ENCODE measurements around the gene MOB3A. TPM values are rescaled to one million over a fixed set of nuclear protein-coding genes. Genes with fewer than 3 reads are reported as not detected.
"Not testable (repeated sequence)": the region's sequence is repeated elsewhere in the genome, so short reads cannot be mapped to it uniquely, and the experiment has no call there.

MOB3A gene
- total RNA-seq, 1 donor from 2014 or later: 15.8 TPM

GRCh38 chr19:2132191-2132590, 36.1 kb upstream of the MOB3A start:
- FAIRE-seq (no peak), DNase-seq (ENCODE audit: low read depth) (no peak)
- no peak for TF ChIP-seq CTCF (IDR thresholded peaks at IDR 0.05; ENCODE audit: insufficient read depth, low read length, severe bottlenecking)
- Histone ChIP-seq H3K27me3 (ENCODE audit: control insufficient read depth, insufficient read depth, low read length) (no peaks in the 10 kb centered on the region), H3K4me3 (ENCODE audit: low read depth, low read length) (no peak overlapping the region), H3K36me3 (ENCODE audit: control insufficient read depth, insufficient read depth, low read length) (peaks cover 45% of the 10 kb centered on the region)

- DNase-seq (ENCODE audit: low read depth); H3K27me3 ChIP-seq (ENCODE audit: control insufficient read depth, insufficient read depth, low read length); FAIRE-seq; H3K4me3 ChIP-seq (ENCODE audit: low read depth, low read length): not testable (repeated sequence)
- peaks cover 43% of the 10 kb centered on the region for H3K36me3 ChIP-seq (ENCODE audit: control insufficient read depth, insufficient read depth, low read length)
These were observed 35.2 kb upstream of the MOB3A start for GRCh38 chr19:2131012-2131975.

- no peak for DNase-seq (ENCODE audit: low read depth)
- TF ChIP-seq CTCF (IDR thresholded peaks at IDR 0.05; ENCODE audit: insufficient read depth, low read length, severe bottlenecking): no peak
- Histone ChIP-seq H3K27me3 (ENCODE audit: control insufficient read depth, insufficient read depth, low read length) (no peaks in the 10 kb centered on the region), H3K36me3 (ENCODE audit: control insufficient read depth, insufficient read depth, low read length) (peaks cover 40% of the 10 kb centered on the region), H3K4me3 (ENCODE audit: low read depth, low read length) (no peak overlapping the region)
- FAIRE-seq: no peak
These were observed 34.0 kb upstream of the MOB3A start for GRCh38 chr19:2129892-2130770.

- TF ChIP-seq CTCF (IDR thresholded peaks at IDR 0.05; ENCODE audit: insufficient read depth, low read length, severe bottlenecking): no peak
- H3K4me3 ChIP-seq (ENCODE audit: low read depth, low read length): no peak overlapping the region
- no peaks in the 10 kb centered on the region for H3K27me3 ChIP-seq (ENCODE audit: control insufficient read depth, insufficient read depth, low read length)
- peaks cover 40% of the 10 kb centered on the region for H3K36me3 ChIP-seq (ENCODE audit: control insufficient read depth, insufficient read depth, low read length)
- no peak for DNase-seq (ENCODE audit: low read depth)
- no peak for FAIRE-seq
These were observed 33.4 kb upstream of the MOB3A start for GRCh38 chr19:2129486-2129885.

GRCh38 chr19:2129022-2129421, 32.9 kb upstream of the MOB3A start:
- no peak overlapping the region for H3K4me3 ChIP-seq (ENCODE audit: low read depth, low read length)
- no peak for DNase-seq (ENCODE audit: low read depth)
- no peak for TF ChIP-seq CTCF (IDR thresholded peaks at IDR 0.05; ENCODE audit: insufficient read depth, low read length, severe bottlenecking)
- H3K27me3 ChIP-seq (ENCODE audit: control insufficient read depth, insufficient read depth, low read length): no peaks in the 10 kb centered on the region
- no peak for FAIRE-seq
- peaks cover 42% of the 10 kb centered on the region for H3K36me3 ChIP-seq (ENCODE audit: control insufficient read depth, insufficient read depth, low read length)

GRCh38 chr19:2128252-2128651, 32.1 kb upstream of the MOB3A start:
- H3K4me3 ChIP-seq (ENCODE audit: low read depth, low read length); H3K27me3 ChIP-seq (ENCODE audit: control insufficient read depth, insufficient read depth, low read length); DNase-seq (ENCODE audit: low read depth); FAIRE-seq: not testable (repeated sequence)
- peaks cover 45% of the 10 kb centered on the region for H3K36me3 ChIP-seq (ENCODE audit: control insufficient read depth, insufficient read depth, low read length)

Data from bronchial epithelial cell (primary cell).